Breast epithelium (tissue), 3 donors: ENCODE results near the gene OS9.

ENCODE experiments used
- POLR2A ChIP-seq: fragments of 450-650 bp; IDR thresholded peaks from one replicate; pipeline ENCODE4 v1.6.1; 2016; ENCODE audit warnings: antibody characterized with exemption, mild to moderate bottlenecking, moderate library complexity
- POLR2AphosphoS5 ChIP-seq, 3 donors: sonication (generic); formaldehyde crosslinking; IDR thresholded peaks; one replicate each; pipeline ENCODE4 v1.6.1; 2017; ENCODE audit warnings: antibody characterized with exemption in 3 of 3
- TF ChIP-seq, protein P1 (sequence below), 3 donors: fragments of 450-650 bp; IDR thresholded peaks; one replicate each; pipeline ENCODE4 v1.5.1; 2016 to 2017; ENCODE audit warnings: antibody characterized with exemption in 3 of 3, mild to moderate bottlenecking in 3 of 3, moderate library complexity in 3 of 3

GRCh38 chr12:57753756-57754337 is 59.9 kb downstream of the OS9 start:
- TF ChIP-seq, protein P1, sequence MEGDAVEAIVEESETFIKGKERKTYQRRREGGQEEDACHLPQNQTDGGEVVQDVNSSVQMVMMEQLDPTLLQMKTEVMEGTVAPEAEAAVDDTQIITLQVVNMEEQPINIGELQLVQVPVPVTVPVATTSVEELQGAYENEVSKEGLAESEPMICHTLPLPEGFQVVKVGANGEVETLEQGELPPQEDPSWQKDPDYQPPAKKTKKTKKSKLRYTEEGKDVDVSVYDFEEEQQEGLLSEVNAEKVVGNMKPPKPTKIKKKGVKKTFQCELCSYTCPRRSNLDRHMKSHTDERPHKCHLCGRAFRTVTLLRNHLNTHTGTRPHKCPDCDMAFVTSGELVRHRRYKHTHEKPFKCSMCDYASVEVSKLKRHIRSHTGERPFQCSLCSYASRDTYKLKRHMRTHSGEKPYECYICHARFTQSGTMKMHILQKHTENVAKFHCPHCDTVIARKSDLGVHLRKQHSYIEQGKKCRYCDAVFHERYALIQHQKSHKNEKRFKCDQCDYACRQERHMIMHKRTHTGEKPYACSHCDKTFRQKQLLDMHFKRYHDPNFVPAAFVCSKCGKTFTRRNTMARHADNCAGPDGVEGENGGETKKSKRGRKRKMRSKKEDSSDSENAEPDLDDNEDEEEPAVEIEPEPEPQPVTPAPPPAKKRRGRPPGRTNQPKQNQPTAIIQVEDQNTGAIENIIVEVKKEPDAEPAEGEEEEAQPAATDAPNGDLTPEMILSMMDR (IDR thresholded peaks at IDR 0.05), result no peak
- no peak for TF ChIP-seq POLR2A
- no peak for TF ChIP-seq POLR2AphosphoS5 (IDR thresholded peaks at IDR 0.05)
